Testis (tissue), 3 donors: Measurements from ENCODE around the gene ZNF625. TPM values are rescaled to one million over a fixed set of nuclear protein-coding genes. Genes with fewer than 3 reads are reported as not detected.

Experiments used
- DNase-seq: peaks from one replicate; pipeline ENCODE4 v3.0.0-alpha.2; 2019
- H3K27ac ChIP-seq, 2 donors: fragments of 200-600 bp; sonication (generic); one replicate each; pipeline ENCODE4 v1.5.1; 2019
- H3K27me3 ChIP-seq: fragments of 200-600 bp; sonication (generic); one replicate; pipeline ENCODE4 v1.5.1; 2019
- H3K36me3 ChIP-seq: fragments of 200-600 bp; sonication (generic); one replicate; pipeline ENCODE4 v1.5.1; 2017; ENCODE audit warnings: low read depth; ENCODE audit errors: missing control alignments
- H3K4me1 ChIP-seq: fragments of 200-600 bp; sonication (generic); one replicate; pipeline ENCODE4 v1.5.1; 2019
- H3K4me3 ChIP-seq, 2 donors: fragments of 200-600 bp; sonication (generic); one replicate each; pipeline ENCODE4 v1.5.1; 2017 to 2019
- H3K9me3 ChIP-seq: fragments of 200-600 bp; sonication (generic); one replicate; pipeline ENCODE4 v1.5.1; 2017
- CTCF ChIP-seq, 3 experiments: fragments of 450-650 bp in 2 of 3; fragments of 200-600 bp in 1 of 3; sonication (generic) in 1 of 3; IDR thresholded peaks; one replicate each; pipeline ENCODE4 v1.5.1; 2016 to 2019; ENCODE audit warnings: antibody characterized with exemption in 3 of 3, mild to moderate bottlenecking in 2 of 3, moderate library complexity in 1 of 3
- POLR2A ChIP-seq: fragments of 450-650 bp; IDR thresholded peaks from one replicate; pipeline ENCODE4 v1.6.1; 2017; ENCODE audit warnings: antibody characterized with exemption, mild to moderate bottlenecking, moderate library complexity
- WGBS, 2 donors: methylation state at CpG; one replicate each; pipeline ENCODE4 v1.1.5; 2018; 5-methylcytosine and 5-hydroxymethylcytosine counted together
- intact Hi-C: fragments of 100-400 bp; cut with DNase I; formaldehyde crosslinking; loops from one replicate; pipeline ENCODE4 v1.15.1; 2023; ENCODE audit warnings: low total_unique reads
- polyA plus RNA-seq: library from polyadenylated mRNA; stranded (reverse); fragments of 350-450 nt; fragmentation: Illumina TruSeq; extraction: RNeasy Lipid Tissue Mini Kit (QIAGEN cat#74804); gene quantifications from one replicate; pipeline ENCODE4 v1.2.3, GENCODE V29; 2014; ENCODE audit warnings: low read depth, low replicate concordance; ENCODE audit not compliant: insufficient read depth
- total RNA-seq, 2 donors: library from RNA; depleted of rRNA; stranded (reverse); fragments of >200 nt; gene quantifications; one replicate each; pipeline ENCODE4 v1.2.3, GENCODE V29; 2016

The ZNF625 gene
- total and polyA plus RNA-seq, 3 donors from 2014 or later, result 1.4 to 8.2 (median 6.5) TPM

- DNase-seq, result no peak
- Histone ChIP-seq H3K27ac (peak overlapping the region; percentile 53 to 77), H3K4me3 (peak overlapping the region; percentile 78 to 79), H3K27me3 (no peaks in the 10 kb centered on the region), H3K36me3 (no peaks in the 10 kb centered on the region), H3K4me1 (peaks cover 11% of the 10 kb centered on the region), H3K9me3 (no peaks in the 10 kb centered on the region)
- intact Hi-C loops, result no loop called here
- TF ChIP-seq CTCF (IDR thresholded peaks at IDR 0.05) (no peak), POLR2A (no peak)
- WGBS, 2 donors, result 16% methylated on average over 11 of the region's 11 CpGs
Observed at GRCh38 chr19:12155324-12155860, 1.1 kb downstream of the ZNF625 start.

- DNase-seq, result no peak
- Histone ChIP-seq H3K27me3 (no peaks in the 10 kb centered on the region), H3K9me3 (no peaks in the 10 kb centered on the region), H3K27ac (no peak overlapping the region), H3K4me1 (peaks cover 10% of the 10 kb centered on the region), H3K36me3 (no peaks in the 10 kb centered on the region), H3K4me3 (no peak overlapping the region)
- WGBS, 2 donors, result 97 to 99% methylated on average over 8 of the region's 8 CpGs
- intact Hi-C loops, result no loop called here
- TF ChIP-seq CTCF (IDR thresholded peaks at IDR 0.05), result no peak
- TF ChIP-seq POLR2A, result no peak
Observed at GRCh38 chr19:12145348-12145747, 11.2 kb downstream of the ZNF625 start.

- Histone ChIP-seq H3K4me3 (no peak overlapping the region), H3K4me1 (peaks cover 13% of the 10 kb centered on the region), H3K9me3 (no peaks in the 10 kb centered on the region), H3K27me3 (no peaks in the 10 kb centered on the region), H3K27ac (no peak overlapping the region), H3K36me3 (no peaks in the 10 kb centered on the region)
- no peak for TF ChIP-seq CTCF (IDR thresholded peaks at IDR 0.05)
- no peak for TF ChIP-seq POLR2A
- WGBS, 2 donors, result 41 to 52% methylated on average over 10 of the region's 10 CpGs
- no peak for DNase-seq
- intact Hi-C loops, result no loop called here
Observed at GRCh38 chr19:12141405-12141736, 15.2 kb downstream of the ZNF625 start.

GRCh38 chr19:12140545-12141404, 15.8 kb downstream of the ZNF625 start:
- Histone ChIP-seq H3K9me3 (no peaks in the 10 kb centered on the region), H3K27me3 (no peaks in the 10 kb centered on the region), H3K4me3 (peak overlapping the region; percentile 79 to 95), H3K27ac (peak overlapping the region; percentile 63 to 87), H3K4me1 (peaks cover 13% of the 10 kb centered on the region), H3K36me3 (no peaks in the 10 kb centered on the region)
- intact Hi-C loops, result no loop called here
- TF ChIP-seq CTCF (IDR thresholded peaks at IDR 0.05) (peak; percentile 86 to 90 (median 87)), POLR2A (no peak)
- DNase-seq, result peak; percentile 90
- WGBS, 2 donors, result 5 to 11% methylated on average over 16 to 17 of the region's 17 CpGs
